ENCODE results near the gene ANKUB1.

ANKUB1 gene

DNA sequence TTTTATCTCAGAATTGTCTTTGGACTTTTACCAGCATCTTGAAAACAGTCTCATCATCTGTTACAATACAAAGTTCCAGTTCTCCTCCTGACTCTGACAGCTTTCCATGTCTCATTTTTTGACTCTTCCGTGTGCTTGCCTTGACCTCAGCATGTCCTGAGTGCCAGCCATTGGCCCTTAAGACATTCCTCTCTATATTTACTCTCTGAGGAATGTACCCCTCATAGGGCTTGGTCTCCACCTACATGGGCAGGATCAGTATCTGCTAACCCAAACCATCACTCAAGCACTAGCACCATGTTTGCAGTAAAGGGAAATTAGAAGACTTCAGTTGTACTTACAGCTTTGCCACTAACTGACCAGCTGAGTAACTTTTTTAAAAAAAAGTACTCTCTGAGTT is 16.2 kb downstream of the ANKUB1 start:
- no peak overlapping the region for H3K9ac ChIP-seq (ENCODE audit: low read depth, low read length)
- H3K4me3 ChIP-seq (ENCODE audit: low read depth, low read length) = no peak overlapping the region
- H3K4me1 ChIP-seq (ENCODE audit: control insufficient read depth, insufficient read depth, low read length) = peaks cover 5% of the 10 kb centered on the region
- no peaks in the 10 kb centered on the region for H3K27me3 ChIP-seq (ENCODE audit: control insufficient read depth, insufficient read depth, low read length)
- H3K36me3 ChIP-seq (ENCODE audit: control insufficient read depth, insufficient read depth, low read length) = no peaks in the 10 kb centered on the region
- no peaks in the 10 kb centered on the region for H3K9me3 ChIP-seq (ENCODE audit: control insufficient read depth, insufficient read depth, low read length)

DNA sequence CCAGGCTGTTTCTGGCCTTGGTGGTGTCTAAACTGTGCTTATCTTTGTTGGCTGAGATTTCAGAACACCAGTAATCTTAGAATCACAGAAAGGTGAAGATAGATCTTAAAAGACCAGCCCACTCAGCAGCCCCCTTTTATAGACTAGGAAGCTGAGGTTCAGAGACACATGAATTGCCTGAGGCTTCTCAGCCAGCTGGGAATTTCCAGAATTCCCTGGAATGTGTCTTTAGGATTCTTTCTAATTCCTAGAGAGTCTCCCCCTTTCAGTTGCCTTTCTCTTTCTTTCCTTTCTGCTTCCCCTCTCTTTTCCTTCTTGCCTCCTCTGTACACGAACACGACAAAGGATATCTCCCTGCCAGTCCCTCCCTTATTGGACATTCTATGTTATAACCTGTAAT is 19.5 kb downstream of the ANKUB1 start:
- H3K27me3 ChIP-seq (ENCODE audit: control insufficient read depth, insufficient read depth, low read length) = no peaks in the 10 kb centered on the region
- H3K36me3 ChIP-seq (ENCODE audit: control insufficient read depth, insufficient read depth, low read length) = no peaks in the 10 kb centered on the region
- no peak overlapping the region for H3K9ac ChIP-seq (ENCODE audit: low read depth, low read length)

DNA sequence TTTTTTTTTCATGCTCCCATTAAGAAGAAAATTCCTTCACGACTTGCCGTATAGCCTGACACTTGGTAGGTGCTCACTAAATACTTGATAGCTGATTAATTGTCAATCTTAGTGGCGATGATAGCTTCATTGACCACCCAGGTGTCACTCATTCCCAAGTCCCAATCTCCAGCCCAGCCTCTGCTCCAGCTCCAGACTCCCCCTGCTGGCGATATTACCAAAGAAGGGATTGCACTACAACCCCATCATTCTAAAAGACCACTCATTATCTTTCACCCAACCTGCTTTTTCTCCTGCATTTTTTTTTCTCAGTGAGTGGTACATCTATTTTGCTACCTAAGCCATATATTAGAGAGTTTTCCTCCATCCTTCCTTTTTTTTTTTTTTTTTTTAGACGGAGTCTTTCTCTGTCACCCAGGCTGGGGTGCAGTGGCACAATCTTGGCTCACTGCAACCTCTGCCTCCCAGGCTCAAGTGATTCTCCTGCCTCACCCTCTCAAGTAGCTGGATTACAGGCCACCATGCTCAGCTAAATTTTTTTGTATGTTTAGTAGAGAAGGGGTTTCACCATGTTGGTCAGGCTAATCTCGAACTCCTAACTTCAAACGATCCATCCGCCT is 20.6 kb downstream of the ANKUB1 start:
- Histone ChIP-seq H3K4me1 (ENCODE audit: control insufficient read depth, insufficient read depth, low read length) (peaks cover 5% of the 10 kb centered on the region), H3K27me3 (ENCODE audit: control insufficient read depth, insufficient read depth, low read length) (no peaks in the 10 kb centered on the region), H3K9me3 (ENCODE audit: control insufficient read depth, insufficient read depth, low read length) (no peaks in the 10 kb centered on the region), H3K9ac (ENCODE audit: low read depth, low read length) (no peak overlapping the region), H3K4me3 (ENCODE audit: low read depth, low read length) (no peak overlapping the region), H3K36me3 (ENCODE audit: control insufficient read depth, insufficient read depth, low read length) (no peaks in the 10 kb centered on the region)

More for the DNA sequence above, 19.5 kb downstream of the ANKUB1 start:
- Histone ChIP-seq H3K4me1 (ENCODE audit: control insufficient read depth, insufficient read depth, low read length) (peaks cover 5% of the 10 kb centered on the region), H3K9me3 (ENCODE audit: control insufficient read depth, insufficient read depth, low read length) (no peaks in the 10 kb centered on the region), H3K4me3 (ENCODE audit: low read depth, low read length) (no peak overlapping the region)

DNA sequence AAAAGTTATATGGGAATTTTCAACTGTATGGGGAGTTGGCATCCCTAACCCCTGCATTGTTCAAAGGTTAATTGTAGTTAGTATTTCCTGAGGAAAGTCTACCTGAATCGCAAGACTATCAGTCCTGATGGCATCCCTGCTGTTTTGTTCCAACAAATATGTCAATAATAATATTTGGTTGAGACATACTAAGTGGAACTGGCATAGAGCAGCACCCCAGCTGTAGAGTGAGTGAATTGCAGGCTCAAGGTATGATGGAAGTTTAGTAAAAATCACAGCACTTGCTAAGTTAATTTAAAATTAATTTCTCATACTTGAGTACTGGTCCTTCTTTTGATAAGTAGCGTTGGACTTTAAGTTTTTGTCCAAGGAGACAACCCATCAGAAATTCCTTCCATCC is 22.1 kb downstream of the ANKUB1 start:
- no peak overlapping the region for H3K9ac ChIP-seq (ENCODE audit: low read depth, low read length)
- no peaks in the 10 kb centered on the region for H3K27me3 ChIP-seq (ENCODE audit: control insufficient read depth, insufficient read depth, low read length)
- no peaks in the 10 kb centered on the region for H3K9me3 ChIP-seq (ENCODE audit: control insufficient read depth, insufficient read depth, low read length)
- peaks cover 5% of the 10 kb centered on the region for H3K4me1 ChIP-seq (ENCODE audit: control insufficient read depth, insufficient read depth, low read length)
- no peaks in the 10 kb centered on the region for H3K36me3 ChIP-seq (ENCODE audit: control insufficient read depth, insufficient read depth, low read length)
- no peak overlapping the region for H3K4me3 ChIP-seq (ENCODE audit: low read depth, low read length)

DNA sequence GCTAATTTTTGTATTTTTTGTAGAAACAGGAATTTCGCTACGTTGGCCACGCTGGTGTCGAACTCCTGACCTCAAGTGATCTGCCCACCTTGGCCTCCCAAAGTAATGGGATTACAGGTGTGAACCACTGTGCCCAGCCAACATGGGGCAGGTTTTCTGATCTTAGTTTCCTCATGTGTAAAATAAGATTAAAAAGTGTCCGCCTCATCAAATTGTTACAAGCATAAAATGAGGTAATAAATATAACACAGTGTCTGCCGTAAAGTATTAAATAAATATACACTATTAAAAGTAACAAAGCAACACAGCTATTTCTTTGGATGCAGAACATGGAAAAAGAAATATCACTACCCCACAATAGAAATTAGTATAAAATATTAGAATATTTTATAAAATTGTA is 23.6 kb downstream of the ANKUB1 start:
- H3K9ac ChIP-seq (ENCODE audit: low read depth, low read length) = no peak overlapping the region
- peaks cover 5% of the 10 kb centered on the region for H3K27me3 ChIP-seq (ENCODE audit: control insufficient read depth, insufficient read depth, low read length)
- peaks cover 5% of the 10 kb centered on the region for H3K4me1 ChIP-seq (ENCODE audit: control insufficient read depth, insufficient read depth, low read length)
- no peaks in the 10 kb centered on the region for H3K9me3 ChIP-seq (ENCODE audit: control insufficient read depth, insufficient read depth, low read length)
- no peak overlapping the region for H3K4me3 ChIP-seq (ENCODE audit: low read depth, low read length)
- H3K36me3 ChIP-seq (ENCODE audit: control insufficient read depth, insufficient read depth, low read length) = no peaks in the 10 kb centered on the region

DNA sequence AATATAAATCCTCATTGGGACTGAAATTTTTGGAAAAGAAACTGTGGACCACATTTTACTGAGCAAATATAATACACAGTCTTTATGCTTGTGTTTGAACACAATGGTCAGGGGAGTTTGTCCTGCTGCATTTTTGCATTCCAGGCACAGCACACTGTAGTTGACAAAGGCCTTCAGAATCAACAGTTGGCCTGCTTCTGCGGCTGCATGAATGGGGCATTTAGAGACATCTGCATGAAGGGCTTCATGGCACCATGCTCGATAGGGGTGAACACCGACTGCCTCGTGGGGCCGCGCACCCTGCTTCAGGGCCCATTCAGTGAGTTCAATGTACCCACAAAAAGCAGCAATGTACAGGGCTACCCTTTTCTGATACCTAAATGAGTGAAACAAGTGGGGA is 24.6 kb downstream of the ANKUB1 start:
- no peaks in the 10 kb centered on the region for H3K36me3 ChIP-seq (ENCODE audit: control insufficient read depth, insufficient read depth, low read length)
- H3K4me3 ChIP-seq (ENCODE audit: low read depth, low read length) = no peak overlapping the region
- peaks cover 2% of the 10 kb centered on the region for H3K4me1 ChIP-seq (ENCODE audit: control insufficient read depth, insufficient read depth, low read length)
- no peak overlapping the region for H3K9ac ChIP-seq (ENCODE audit: low read depth, low read length)
- no peaks in the 10 kb centered on the region for H3K9me3 ChIP-seq (ENCODE audit: control insufficient read depth, insufficient read depth, low read length)
- peaks cover 5% of the 10 kb centered on the region for H3K27me3 ChIP-seq (ENCODE audit: control insufficient read depth, insufficient read depth, low read length)

DNA sequence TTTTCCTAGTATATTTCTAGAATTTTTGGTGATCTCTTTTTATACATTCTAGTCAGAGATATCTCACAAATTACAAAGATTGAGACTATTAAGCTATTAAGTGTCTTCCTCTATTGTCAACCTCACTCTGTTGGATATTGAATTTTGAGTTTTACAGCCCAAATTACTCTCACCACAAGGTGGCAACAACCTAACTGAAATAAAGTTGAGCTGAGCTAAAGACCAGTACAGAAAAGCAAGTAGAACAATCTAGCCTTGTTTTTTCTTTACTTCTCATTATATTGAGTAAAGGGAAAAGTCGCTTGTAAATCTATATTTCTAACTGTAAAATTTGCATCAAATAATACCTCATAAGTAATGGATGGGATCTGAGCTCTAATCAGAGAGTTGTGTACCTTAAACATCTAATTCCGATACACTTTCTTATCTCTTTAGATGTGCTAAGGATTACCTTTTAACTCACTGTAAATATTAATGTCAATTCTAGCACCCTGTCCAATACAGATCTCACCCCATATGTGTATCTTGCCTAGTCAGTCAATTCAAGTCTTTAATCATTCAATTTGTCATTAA is 26.5 kb downstream of the ANKUB1 start:
- Histone ChIP-seq H3K4me3 (ENCODE audit: low read depth, low read length) (no peak overlapping the region), H3K9me3 (ENCODE audit: control insufficient read depth, insufficient read depth, low read length) (no peaks in the 10 kb centered on the region), H3K4me1 (ENCODE audit: control insufficient read depth, insufficient read depth, low read length) (no peaks in the 10 kb centered on the region), H3K27me3 (ENCODE audit: control insufficient read depth, insufficient read depth, low read length) (peaks cover 5% of the 10 kb centered on the region), H3K36me3 (ENCODE audit: control insufficient read depth, insufficient read depth, low read length) (no peaks in the 10 kb centered on the region), H3K9ac (ENCODE audit: low read depth, low read length) (no peak overlapping the region)

DNA sequence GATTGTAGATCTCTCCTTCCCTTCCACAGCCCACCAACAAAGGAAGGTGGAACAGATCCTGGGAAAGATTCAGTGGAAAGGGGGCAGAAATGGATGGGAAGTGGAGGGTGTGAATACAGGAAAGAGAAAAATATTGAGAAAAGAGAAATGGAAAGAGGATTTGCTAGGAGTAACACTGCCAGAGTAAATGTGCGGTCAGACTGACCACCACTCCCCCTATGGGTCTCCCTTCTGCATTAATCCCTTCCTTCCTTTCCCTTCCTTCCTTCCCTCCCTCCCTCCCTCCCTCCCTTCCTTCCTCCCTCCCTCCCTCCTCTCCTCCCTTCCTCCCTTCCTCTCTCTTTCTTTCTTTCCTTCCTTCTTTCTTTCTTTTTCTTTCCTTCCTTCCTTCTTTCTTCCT is 28.1 kb downstream of the ANKUB1 start:
- Histone ChIP-seq H3K4me3 (ENCODE audit: low read depth, low read length) (no peak overlapping the region), H3K27me3 (ENCODE audit: control insufficient read depth, insufficient read depth, low read length) (peaks cover 5% of the 10 kb centered on the region), H3K9me3 (ENCODE audit: control insufficient read depth, insufficient read depth, low read length) (no peaks in the 10 kb centered on the region), H3K4me1 (ENCODE audit: control insufficient read depth, insufficient read depth, low read length) (no peaks in the 10 kb centered on the region), H3K36me3 (ENCODE audit: control insufficient read depth, insufficient read depth, low read length) (no peaks in the 10 kb centered on the region), H3K9ac (ENCODE audit: low read depth, low read length) (no peak overlapping the region)

DNA sequence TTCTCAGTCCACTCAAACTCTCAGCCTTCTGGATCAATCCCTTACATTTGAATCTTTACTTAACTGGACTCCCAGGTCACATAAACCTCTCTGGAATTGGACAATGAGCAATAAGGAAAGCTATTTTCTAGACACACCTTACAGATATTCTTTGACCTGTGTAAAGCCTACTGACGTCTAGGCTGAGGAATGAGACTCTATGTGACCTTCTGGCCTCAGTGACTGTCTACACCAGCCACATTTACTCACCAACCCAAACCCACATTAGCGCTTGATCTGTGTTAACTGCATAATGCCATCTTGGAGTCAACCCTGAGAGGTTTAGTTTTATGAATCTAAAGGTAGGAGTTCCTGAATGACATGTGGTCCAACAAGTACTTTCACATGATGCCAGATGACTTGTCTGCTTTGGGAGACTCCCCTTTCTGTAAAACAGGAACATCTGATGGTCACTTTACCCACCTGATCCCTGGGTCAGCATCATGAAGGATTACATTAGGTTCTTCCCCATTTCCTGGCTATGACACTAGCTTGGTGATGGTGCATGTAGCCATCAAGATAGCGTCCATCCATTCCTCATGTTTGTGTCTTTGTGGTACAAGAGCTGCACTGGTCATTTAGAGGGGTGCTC is 28.7 kb downstream of the ANKUB1 start:
- Histone ChIP-seq H3K9ac (ENCODE audit: low read depth, low read length) (no peak overlapping the region), H3K4me1 (ENCODE audit: control insufficient read depth, insufficient read depth, low read length) (no peaks in the 10 kb centered on the region), H3K27me3 (ENCODE audit: control insufficient read depth, insufficient read depth, low read length) (peaks cover 5% of the 10 kb centered on the region), H3K9me3 (ENCODE audit: control insufficient read depth, insufficient read depth, low read length) (no peaks in the 10 kb centered on the region), H3K36me3 (ENCODE audit: control insufficient read depth, insufficient read depth, low read length) (no peaks in the 10 kb centered on the region), H3K4me3 (ENCODE audit: low read depth, low read length) (no peak overlapping the region)

DNA sequence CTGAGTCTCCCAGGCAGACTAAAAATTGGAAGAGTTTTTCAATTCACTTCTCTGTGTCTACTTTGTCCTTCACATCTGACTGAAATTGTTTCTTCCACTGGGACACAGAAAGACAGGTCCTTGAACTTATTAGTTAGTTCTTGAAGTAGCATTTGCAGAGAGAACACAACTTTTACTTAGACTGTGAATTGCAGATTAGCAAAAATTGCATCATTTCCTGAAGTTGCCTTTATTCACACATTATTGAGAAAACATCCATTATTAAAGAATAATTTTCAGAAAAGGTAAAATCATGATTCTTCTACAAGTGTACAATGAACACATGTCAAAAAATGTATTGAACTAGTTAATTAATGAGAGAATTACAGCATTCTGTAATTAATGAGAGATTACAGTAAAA is 38.6 kb downstream of the ANKUB1 start:
- H3K27me3 ChIP-seq (ENCODE audit: control insufficient read depth, insufficient read depth, low read length) = no peaks in the 10 kb centered on the region
- H3K4me3 ChIP-seq (ENCODE audit: low read depth, low read length) = no peak overlapping the region
- H3K36me3 ChIP-seq (ENCODE audit: control insufficient read depth, insufficient read depth, low read length) = no peaks in the 10 kb centered on the region
- no peaks in the 10 kb centered on the region for H3K4me1 ChIP-seq (ENCODE audit: control insufficient read depth, insufficient read depth, low read length)
- H3K9ac ChIP-seq (ENCODE audit: low read depth, low read length) = no peak overlapping the region
- H3K9me3 ChIP-seq (ENCODE audit: control insufficient read depth, insufficient read depth, low read length) = no peaks in the 10 kb centered on the region

DNA sequence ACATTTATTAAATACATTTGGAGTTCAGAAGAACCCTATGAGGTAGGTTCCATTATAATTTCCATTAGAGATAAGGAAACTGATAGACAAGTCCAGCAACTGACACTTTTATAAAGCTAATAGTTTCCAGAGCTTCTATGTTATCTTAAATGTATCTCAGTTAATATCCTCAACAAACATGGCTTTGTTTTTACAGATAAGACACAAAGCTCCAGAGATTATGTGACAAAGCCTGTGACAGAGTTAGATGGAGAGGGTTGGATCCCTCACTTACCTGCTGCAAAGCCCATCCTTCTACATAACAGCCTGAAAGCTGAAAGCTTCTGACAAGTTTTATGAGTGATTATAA is 39.6 kb downstream of the ANKUB1 start:
- H3K36me3 ChIP-seq (ENCODE audit: control insufficient read depth, insufficient read depth, low read length) = peaks cover 4% of the 10 kb centered on the region
- H3K9me3 ChIP-seq (ENCODE audit: control insufficient read depth, insufficient read depth, low read length) = no peaks in the 10 kb centered on the region
- H3K9ac ChIP-seq (ENCODE audit: low read depth, low read length) = no peak overlapping the region
- peak overlapping the region; percentile 99 for H3K4me3 ChIP-seq (ENCODE audit: low read depth, low read length)
- no peaks in the 10 kb centered on the region for H3K27me3 ChIP-seq (ENCODE audit: control insufficient read depth, insufficient read depth, low read length)
- no peaks in the 10 kb centered on the region for H3K4me1 ChIP-seq (ENCODE audit: control insufficient read depth, insufficient read depth, low read length)

DNA sequence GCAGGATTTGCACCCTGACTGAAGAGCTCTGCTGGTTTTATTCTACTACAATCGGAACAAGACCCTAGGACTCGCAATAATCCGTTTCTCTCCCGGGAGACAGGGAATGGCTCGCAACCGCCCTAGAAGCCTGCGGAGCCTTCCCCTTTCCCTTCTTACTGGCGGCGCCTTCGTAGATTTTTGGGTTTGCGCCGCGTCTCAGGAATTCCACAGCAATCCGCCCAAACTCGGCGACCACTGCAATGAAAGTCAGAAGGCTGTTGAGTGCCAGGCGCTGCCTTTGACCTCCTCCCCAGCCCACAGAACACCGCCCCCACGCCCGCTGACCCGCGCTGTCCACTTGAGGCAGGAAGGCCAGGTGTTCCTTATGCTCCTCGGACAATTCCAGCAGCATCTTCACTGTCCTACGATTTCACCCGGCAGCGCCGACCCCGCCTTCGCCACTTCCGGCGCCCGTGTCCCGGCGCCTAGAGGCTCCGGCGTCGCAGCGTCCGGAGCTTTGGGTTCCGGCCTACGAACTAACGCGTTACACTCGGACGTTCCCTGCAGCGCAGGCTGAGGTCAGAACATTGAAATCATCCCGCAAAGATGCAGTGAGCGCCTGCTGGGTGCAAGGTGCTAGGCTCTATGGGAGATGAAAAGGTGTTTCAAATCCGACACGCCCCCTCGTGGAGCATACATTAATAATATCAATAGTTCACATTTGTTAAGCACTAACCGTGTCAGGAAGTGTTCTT is 40.1 kb downstream of the ANKUB1 start, which contains the start of gene COMMD2:
Gene COMMD2 (minus strand): TSS at position 439 of the 737 bp plus-strand sequence. CDS start 45 bp downstream, at position 394.
- Histone ChIP-seq H3K36me3 (ENCODE audit: control insufficient read depth, insufficient read depth, low read length) (peaks cover 6% of the 10 kb centered on the region), H3K4me1 (ENCODE audit: control insufficient read depth, insufficient read depth, low read length) (no peaks in the 10 kb centered on the region), H3K27me3 (ENCODE audit: control insufficient read depth, insufficient read depth, low read length) (no peaks in the 10 kb centered on the region), H3K4me3 (ENCODE audit: low read depth, low read length) (peak within 1 kb of the TSS; percentile 99), H3K9me3 (ENCODE audit: control insufficient read depth, insufficient read depth, low read length) (no peaks in the 10 kb centered on the region), H3K9ac (ENCODE audit: low read depth, low read length) (peak within 1 kb of the TSS; percentile 79)

Data from iPS-15b (cell line).